GM20000 (cell line): ENCODE data around the gene PTH2.
A peak's percentile ranks its signal among the peaks of the same experiment; 100 is the strongest.

Experiments
- DNase-seq: peaks from one replicate; pipeline ENCODE4 v3.0.0; 2012; ENCODE audit warnings: low spot score
- CTCF ChIP-seq: IDR thresholded peaks from 2 replicates; pipeline ENCODE4 v1.5.1; 2012; ENCODE audit warnings: mild to moderate bottlenecking, control low read depth; ENCODE audit errors: extremely low read depth, missing control alignments

Gene PTH2

DNA sequence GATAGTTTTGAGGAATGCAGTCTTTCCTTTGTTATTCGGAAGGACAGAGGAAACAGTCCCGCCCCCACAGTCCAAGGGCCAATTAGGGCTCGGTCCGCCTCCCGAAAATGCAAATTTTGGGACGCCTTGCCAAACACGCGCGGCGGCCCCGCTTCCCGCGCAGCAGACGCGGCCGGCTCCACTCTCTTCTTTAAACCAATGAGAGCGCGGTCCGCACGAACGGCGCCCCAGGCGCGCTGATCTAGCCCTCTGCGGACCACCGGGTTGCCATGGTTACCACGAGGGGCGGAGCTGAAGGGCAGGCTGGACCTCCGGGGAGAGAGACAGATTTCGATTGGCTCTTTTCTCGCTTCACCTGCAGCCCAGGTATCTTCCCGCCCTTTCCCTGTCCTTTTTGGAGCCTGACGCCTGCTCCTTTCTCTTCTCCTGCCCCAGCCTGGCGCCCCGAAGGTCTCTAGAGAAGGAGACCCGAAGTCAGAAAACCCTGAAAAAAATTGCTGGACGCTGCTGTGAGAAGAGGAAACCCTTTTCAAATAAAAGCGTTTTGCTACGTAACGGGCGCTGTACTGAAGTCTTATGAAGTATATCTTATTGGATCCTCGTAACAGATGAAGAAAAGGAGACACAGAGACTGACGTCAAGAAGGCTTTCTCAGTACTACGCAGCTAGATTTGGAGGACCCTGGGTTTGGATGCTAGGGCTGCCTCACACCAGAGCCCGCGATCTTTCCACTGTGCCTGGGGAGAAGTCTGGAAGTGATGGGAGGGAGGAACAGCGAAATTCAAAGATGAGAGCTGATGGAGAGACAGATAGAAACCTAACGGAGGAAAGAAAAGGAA, 2.0 kb downstream of the PTH2 start:
- no peak for TF ChIP-seq CTCF
- peak; percentile 65 for DNase-seq

GRCh38 chr19:49420227-49420626, 3.0 kb downstream of the PTH2 start:
- TF ChIP-seq CTCF = no peak
- DNase-seq = no peak

- DNase-seq = no peak
- no peak for TF ChIP-seq CTCF
Observed at GRCh38 chr19:49419173-49419572, 4.1 kb downstream of the PTH2 start.

DNA sequence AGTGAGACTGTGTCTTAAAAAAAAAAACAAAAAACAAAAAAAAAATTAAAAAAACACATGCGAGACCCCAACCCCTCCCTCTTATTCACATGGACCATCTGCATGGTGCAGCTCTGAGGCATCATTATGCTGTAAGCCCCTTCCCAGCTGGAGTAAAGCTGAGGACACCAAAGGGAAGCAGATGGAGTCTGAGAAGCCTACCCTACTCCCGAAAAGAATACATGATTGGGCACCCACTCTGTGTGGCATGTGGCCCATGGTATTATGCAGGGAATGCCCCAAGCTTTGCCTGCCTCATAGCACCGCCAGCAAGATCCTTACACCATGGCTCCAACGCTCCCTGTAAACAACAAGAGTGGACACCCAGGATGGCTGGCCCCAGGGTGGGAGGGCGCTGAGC, 4.7 kb downstream of the PTH2 start:
- no peak for DNase-seq
- no peak for TF ChIP-seq CTCF

DNA sequence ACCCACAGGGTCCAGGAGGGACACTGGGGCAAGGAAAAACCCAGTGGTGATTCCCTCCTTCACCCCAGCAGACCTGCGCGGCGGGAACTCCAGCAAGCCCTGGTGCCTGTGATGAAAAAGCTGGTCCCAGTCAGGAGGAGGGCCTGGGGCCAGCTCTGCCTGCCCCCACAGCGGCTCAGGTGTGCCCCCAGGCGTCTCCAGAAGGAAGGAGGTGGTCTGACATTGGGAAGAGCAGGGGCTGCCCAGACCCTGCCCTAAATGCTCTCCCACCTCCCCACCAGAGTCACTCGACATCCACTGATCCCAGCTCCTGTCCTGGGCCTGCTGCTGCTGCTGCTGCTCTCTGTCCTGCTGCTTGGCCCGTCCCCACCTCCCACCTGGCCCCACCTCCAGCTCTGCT, 6.2 kb downstream of the PTH2 start:
- DNase-seq = peak; percentile 12
- no peak for TF ChIP-seq CTCF

- no peak for TF ChIP-seq CTCF
- peak; percentile 11 for DNase-seq
Observed at GRCh38 chr19:49415810-49416200, 7.4 kb downstream of the PTH2 start.

GRCh38 chr19:49415102-49415809, 8.0 kb downstream of the PTH2 start:
- DNase-seq = peak; percentile 81
- TF ChIP-seq CTCF = no peak
